Psoas muscle (tissue), 8 donors: ENCODE measurements around the gene ZBTB14. TPM values are rescaled to one million over a fixed set of nuclear protein-coding genes. Genes with fewer than 3 reads are reported as not detected.
A peak's percentile ranks its signal among the peaks of the same experiment; 100 is the strongest.

ENCODE experiments used
- ATAC-seq, 4 donors: fragments of 200-7000 bp; cut with Tn5 transposase; one replicate each; pipeline ENCODE4 v1.9.1; 2020; ENCODE audit warnings: moderate library complexity in 3 of 4, mild to moderate bottlenecking in 2 of 4
- DNase-seq, 2 donors: peaks; one replicate each; pipeline ENCODE4 v3.0.0-alpha.2; 2020
- H3K27ac ChIP-seq: fragments of 200-600 bp; one replicate; pipeline ENCODE4 v1.8.0; 2022
- H3K27me3 ChIP-seq, 3 donors: fragments of 200-600 bp in 1 of 3; one replicate each; pipeline versions ENCODE4 v1.6.1 to v1.8.0; 2013 to 2022; ENCODE audit warnings: low read length in 2 of 3, mild to moderate bottlenecking in 2 of 3, moderate library complexity in 1 of 3; ENCODE audit not compliant: insufficient read depth in 3 of 3
- H3K36me3 ChIP-seq, 2 donors: fragments of 200-600 bp in 1 of 2; one replicate each; pipeline versions ENCODE4 v1.6.1 to v1.8.0; 2013 to 2022; ENCODE audit warnings: low read depth in 1 of 2, mild to moderate bottlenecking in 1 of 2, moderate library complexity in 1 of 2; ENCODE audit not compliant: insufficient read depth in 1 of 2
- H3K4me1 ChIP-seq: fragments of 200-600 bp; one replicate; pipeline ENCODE4 v1.8.0; 2022
- H3K4me3 ChIP-seq: fragments of 200-600 bp; one replicate; pipeline ENCODE4 v1.8.0; 2022; ENCODE audit warnings: mild to moderate bottlenecking
- H3K9me3 ChIP-seq: fragments of 200-600 bp; one replicate; pipeline ENCODE4 v1.8.0; 2022
- CTCF ChIP-seq: fragments of 200-600 bp; IDR thresholded peaks from one replicate; pipeline ENCODE4 v1.8.0; 2022; ENCODE audit warnings: antibody characterized with exemption
- WGBS, 3 donors: extraction: QIAGEN DNeasy Blood & Tissue Kit; methylation state at CpG; one replicate each; pipeline versions ENCODE4 v1.1.6 to v1.1.7; 2013; 5-methylcytosine and 5-hydroxymethylcytosine counted together
- intact Hi-C, 2 donors: fragments of 100-400 bp; cut with DNase I; formaldehyde crosslinking; loops; one replicate each; pipeline versions ENCODE4 v1.11.0 to v1.14.2; 2022
- polyA plus RNA-seq, 3 donors: library from polyadenylated mRNA; stranded (reverse); fragments of 200-250 nt; gene quantifications; one replicate each; pipeline ENCODE4 v1.2.3, GENCODE V29; 2013
- total RNA-seq, 4 donors: library from RNA; stranded (reverse); fragmentation: NEBNext Ultra II Directional in 2 of 4; extraction: Animal tissue kit (Norgen Biotek cat#: 25700) in 2 of 4; gene quantifications; one replicate each; pipeline versions ENCODE4 v1.2.1 to v1.2.4, GENCODE V29; 2021 to 2023
- donor health status: healthy with polysubstance abuse.
- donor health status: DM: no; HTN: no; CAD: no; lungs with moderate emphysema.
- donor health status: Bipolar disorder and iron deficiency.
- donor health status: healthy.
- donor health status: DM: yes; HTN: yes; CAD: no.
- donor health status: DM: no; HTN: no; CAD: no.
- donor health status: DM: no; HTN: no; CAD: no.
- donor health status: DM: yes; HTN: yes; CAD: no.

The ZBTB14 gene
- total and polyA plus RNA-seq, 7 donors = 3.3 to 6.9 (median 4.2) TPM

DNA sequence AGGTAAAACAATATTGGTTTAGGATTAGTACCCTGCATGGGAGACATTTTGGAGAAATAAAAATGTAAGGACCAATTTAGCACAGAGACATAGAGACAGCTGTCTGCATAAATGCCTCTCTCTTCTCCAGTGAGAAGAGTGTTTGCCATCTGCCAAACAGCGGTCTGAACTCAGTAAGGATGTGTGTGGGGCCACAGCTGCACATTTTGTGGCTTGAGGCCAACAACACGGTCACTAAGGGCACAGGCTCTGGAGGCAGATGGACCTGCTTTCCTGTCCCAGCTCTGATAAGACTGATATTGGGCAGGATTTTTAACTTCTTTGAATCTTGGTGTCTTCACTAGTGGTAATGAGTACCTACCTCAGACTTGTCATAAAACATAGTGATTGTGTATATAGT, 10.2 kb downstream of the ZBTB14 start:
- intact Hi-C loops = no loop called here
- 5 to 11% (median 9%) methylated on average over 2 of the region's 2 CpGs for WGBS, 3 donors
- Histone ChIP-seq H3K4me3 (no peak overlapping the region), H3K36me3 (peaks cover 0 to 12% of the 10 kb centered on the region in 2 donors), H3K9me3 (no peaks in the 10 kb centered on the region), H3K27me3 (no peaks in the 10 kb centered on the region), H3K27ac (no peak overlapping the region), H3K4me1 (peaks cover 8% of the 10 kb centered on the region)
- no peak for TF ChIP-seq CTCF
- DNase-seq (no peak), ATAC-seq (peak in 2 of 4 donors; percentile 45 to 46)

- DNase-seq = no peak
- peaks cover 4% of the 10 kb centered on the region for H3K9me3 ChIP-seq
- peaks cover 8% of the 10 kb centered on the region for H3K4me1 ChIP-seq
- H3K4me3 ChIP-seq = no peak overlapping the region
- peak in 1 of 4 donors; percentile 44 for ATAC-seq
- no peak for TF ChIP-seq CTCF
- WGBS, 3 donors = 36 to 63% (median 48%) methylated on average over 7 of the region's 7 CpGs
- H3K27me3 ChIP-seq = no peaks in the 10 kb centered on the region
- peaks cover 0 to 7% of the 10 kb centered on the region in 2 donors for H3K36me3 ChIP-seq
- intact Hi-C loops = no loop called here
- H3K27ac ChIP-seq = no peak overlapping the region
Measured at GRCh38 chr18:5284808-5285207, 10.7 kb downstream of the ZBTB14 start.

DNA sequence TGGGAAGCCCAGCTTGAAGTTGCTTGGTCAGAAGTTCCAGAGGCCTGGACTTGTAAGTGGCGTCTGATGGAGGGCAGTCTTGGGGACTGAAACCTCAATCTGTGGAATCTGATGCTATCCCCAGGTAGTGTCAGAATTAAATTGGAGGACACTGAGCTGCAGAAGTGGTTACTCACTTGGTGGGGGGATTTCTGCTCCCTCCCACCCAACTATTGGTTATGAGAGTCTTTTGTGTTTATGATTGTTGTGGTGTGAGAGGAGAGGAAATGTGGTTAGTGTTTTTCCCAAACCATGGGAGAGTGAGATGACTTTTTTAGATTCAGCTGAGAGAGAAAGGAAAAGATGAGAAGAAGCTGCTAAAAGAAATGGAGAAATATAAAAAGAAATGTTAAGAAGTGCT, 12.8 kb downstream of the ZBTB14 start:
- H3K4me3 ChIP-seq = no peak overlapping the region
- DNase-seq (no peak), ATAC-seq (no peak)
- H3K9me3 ChIP-seq = peaks cover 4% of the 10 kb centered on the region
- TF ChIP-seq CTCF = no peak
- H3K27ac ChIP-seq = no peak overlapping the region
- H3K4me1 ChIP-seq = peaks cover 8% of the 10 kb centered on the region
- H3K36me3 ChIP-seq = no peaks in the 10 kb centered on the region
- intact Hi-C loops = no loop called here
- H3K27me3 ChIP-seq = peaks cover 0 to 3% (median 0%) of the 10 kb centered on the region in 3 donors
- WGBS, 3 donors = 91 to 95% (median 92%) methylated on average over 1 of the region's 1 CpG

DNA sequence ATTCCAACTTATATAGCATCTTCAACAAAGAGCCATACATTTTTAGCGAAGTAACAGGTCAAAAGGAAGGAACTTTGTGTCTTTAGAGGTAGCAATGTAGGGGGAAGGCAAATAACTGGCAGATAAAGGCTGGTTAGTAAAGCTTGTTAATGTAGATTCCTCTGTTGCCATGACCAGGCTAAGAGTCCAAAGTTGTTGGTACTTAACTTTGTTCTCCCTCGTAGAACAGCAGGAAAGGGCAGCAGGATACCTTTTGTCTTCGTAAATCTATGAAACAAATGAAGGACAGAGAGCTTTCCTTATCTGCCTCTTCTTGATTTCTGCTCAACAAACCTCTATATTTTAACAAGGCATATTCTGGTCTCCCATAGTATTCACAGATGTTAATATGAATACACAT, 18.6 kb downstream of the ZBTB14 start:
- intact Hi-C loops = no loop called here
- Histone ChIP-seq H3K9me3 (peaks cover 4% of the 10 kb centered on the region), H3K36me3 (no peaks in the 10 kb centered on the region), H3K4me3 (no peak overlapping the region), H3K27me3 (peaks cover 0 to 5% (median 0%) of the 10 kb centered on the region in 3 donors), H3K4me1 (no peaks in the 10 kb centered on the region), H3K27ac (no peak overlapping the region)
- no peak for DNase-seq
- TF ChIP-seq CTCF = no peak
- 36 to 52% (median 40%) methylated on average over 3 of the region's 3 CpGs for WGBS, 3 donors
- no peak for ATAC-seq

GRCh38 chr18:5275872-5276271, 19.7 kb downstream of the ZBTB14 start:
- ATAC-seq (no peak), DNase-seq (no peak)
- no peaks in the 10 kb centered on the region for H3K4me1 ChIP-seq
- no peak overlapping the region for H3K27ac ChIP-seq
- 15 to 18% (median 18%) methylated on average over 1 of the region's 1 CpG for WGBS, 3 donors
- no peak overlapping the region for H3K4me3 ChIP-seq
- no peaks in the 10 kb centered on the region for H3K36me3 ChIP-seq
- no peak for TF ChIP-seq CTCF
- peaks cover 4% of the 10 kb centered on the region for H3K9me3 ChIP-seq
- intact Hi-C loops = no loop called here
- peaks cover 0 to 5% (median 0%) of the 10 kb centered on the region in 3 donors for H3K27me3 ChIP-seq
